ENCODE data around the gene CPN2.

The CPN2 gene

GRCh38 chr3:194386066-194386465 lies 34.9 kb upstream of the CPN2 start:
- H3K4me3 Mint-ChIP-seq: no peak overlapping the region
- H3K4me1 Mint-ChIP-seq: no peaks in the 10 kb centered on the region
- ATAC-seq: no peak
- H3K27me3 Mint-ChIP-seq: peaks cover 38% of the 10 kb centered on the region
- no peaks in the 10 kb centered on the region for H3K36me3 Mint-ChIP-seq
- H3K27ac Mint-ChIP-seq: no peak overlapping the region
- peaks cover 7% of the 10 kb centered on the region for H3K9me3 Mint-ChIP-seq

- no peaks in the 10 kb centered on the region for H3K9me3 Mint-ChIP-seq
- H3K27ac Mint-ChIP-seq: no peak overlapping the region
- no peak overlapping the region for H3K4me3 Mint-ChIP-seq
- H3K4me1 Mint-ChIP-seq: no peaks in the 10 kb centered on the region
- no peak for ATAC-seq
- no peaks in the 10 kb centered on the region for H3K36me3 Mint-ChIP-seq
- H3K27me3 Mint-ChIP-seq: peaks cover 29% of the 10 kb centered on the region
Measured at GRCh38 chr3:194384569-194385001, 33.5 kb upstream of the CPN2 start.

DNA sequence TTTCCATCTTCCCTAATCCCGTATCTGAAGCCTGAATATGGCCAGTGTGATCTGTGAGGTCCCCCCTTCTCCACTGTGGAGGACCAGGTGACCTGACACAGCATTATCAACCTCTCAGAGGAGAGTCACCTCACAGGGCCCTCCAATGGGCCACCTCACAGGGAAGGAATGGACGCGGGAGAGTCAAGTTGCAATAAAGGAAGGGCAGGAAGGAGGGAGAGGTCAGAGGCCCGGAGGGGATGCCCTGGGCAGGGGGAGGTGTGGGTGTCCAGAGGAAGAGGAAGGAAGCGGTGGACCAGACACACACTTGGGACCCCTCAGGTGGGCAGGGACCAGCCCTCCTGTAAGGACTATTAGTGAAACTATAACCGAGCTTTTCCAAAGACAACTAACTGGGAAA lies 33.0 kb upstream of the CPN2 start:
- ATAC-seq: no peak
- H3K4me3 Mint-ChIP-seq: no peak overlapping the region
- H3K4me1 Mint-ChIP-seq: no peaks in the 10 kb centered on the region
- no peaks in the 10 kb centered on the region for H3K9me3 Mint-ChIP-seq
- H3K27me3 Mint-ChIP-seq: peaks cover 29% of the 10 kb centered on the region
- no peak overlapping the region for H3K27ac Mint-ChIP-seq
- H3K36me3 Mint-ChIP-seq: no peaks in the 10 kb centered on the region

DNA sequence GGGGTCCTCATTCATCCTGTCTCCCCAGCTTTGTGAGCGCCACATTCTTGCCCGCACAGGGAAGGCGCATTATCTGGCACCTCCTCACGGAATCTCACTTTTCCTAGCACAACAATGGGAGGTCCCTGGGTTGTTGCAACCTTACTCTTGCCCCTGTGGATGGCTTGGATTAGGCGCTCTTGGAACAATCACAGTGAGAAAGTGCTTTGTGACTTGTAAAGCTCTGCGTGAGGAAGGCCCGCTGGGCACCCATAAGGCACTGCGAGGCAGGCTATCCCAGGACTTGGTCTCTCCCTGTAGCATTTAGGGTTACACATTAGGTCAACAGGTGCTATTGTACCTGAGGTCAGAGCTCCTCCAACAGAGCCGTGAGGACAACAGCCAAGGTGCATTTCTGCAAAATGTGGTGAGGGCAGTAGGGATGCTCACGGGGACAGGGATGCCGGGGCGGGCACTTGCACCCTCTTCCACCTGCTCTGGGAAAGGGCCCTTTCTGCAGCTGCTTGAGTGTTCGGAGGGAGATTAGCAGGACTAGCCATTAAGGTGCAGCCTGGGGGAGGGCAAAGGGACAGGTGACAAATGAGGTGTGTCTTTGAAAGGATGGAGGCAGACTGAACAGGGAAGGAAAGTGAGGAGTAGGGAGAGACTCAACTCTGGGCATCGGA lies 32.3 kb upstream of the CPN2 start:
- Mint-ChIP-seq H3K27ac (no peak overlapping the region), H3K4me1 (no peaks in the 10 kb centered on the region), H3K4me3 (no peak overlapping the region), H3K27me3 (peaks cover 36% of the 10 kb centered on the region), H3K9me3 (no peaks in the 10 kb centered on the region), H3K36me3 (no peaks in the 10 kb centered on the region)
- peak; percentile 26 for ATAC-seq

- Mint-ChIP-seq H3K4me1 (no peaks in the 10 kb centered on the region), H3K4me3 (no peak overlapping the region), H3K9me3 (no peaks in the 10 kb centered on the region), H3K27me3 (peaks cover 41% of the 10 kb centered on the region), H3K36me3 (no peaks in the 10 kb centered on the region), H3K27ac (no peak overlapping the region)
- ATAC-seq: no peak
Measured at GRCh38 chr3:194382892-194383223, 31.7 kb upstream of the CPN2 start.

DNA sequence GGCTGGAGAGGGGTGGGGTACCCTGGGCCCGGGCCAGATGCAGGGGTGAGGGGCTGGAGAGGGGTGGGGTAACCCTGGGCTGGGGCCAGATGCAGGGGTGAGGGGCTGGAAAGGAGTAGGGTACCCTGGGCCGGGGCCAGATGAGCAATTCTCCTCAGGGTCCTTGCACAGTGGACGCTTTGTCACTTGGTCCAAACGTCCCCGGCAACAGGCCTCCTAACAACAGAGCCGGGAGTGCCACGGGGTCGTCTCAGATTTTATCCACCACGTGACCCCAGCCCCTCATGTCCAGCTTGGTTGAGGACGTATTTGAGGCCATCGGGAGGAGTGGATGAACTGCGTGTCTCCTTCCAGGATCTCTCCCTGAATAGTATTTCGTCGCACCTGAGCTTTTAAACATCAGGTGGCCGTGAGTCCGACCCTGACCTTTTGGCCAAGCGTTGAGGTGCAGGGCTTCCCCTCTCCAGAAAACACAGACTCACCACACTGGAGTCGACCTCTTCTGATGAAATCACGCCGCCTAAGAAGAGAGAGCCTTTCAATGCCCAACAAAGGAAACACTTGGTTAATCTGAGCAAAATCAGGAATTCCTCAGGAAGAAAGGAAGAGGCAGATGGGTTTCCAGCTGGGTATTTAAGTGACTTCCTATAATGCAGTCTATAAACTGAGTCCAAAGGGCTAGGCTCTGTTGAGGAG lies 31.2 kb upstream of the CPN2 start:
- Mint-ChIP-seq H3K4me3 (no peak overlapping the region), H3K4me1 (no peaks in the 10 kb centered on the region), H3K27me3 (peaks cover 43% of the 10 kb centered on the region), H3K36me3 (no peaks in the 10 kb centered on the region), H3K27ac (no peak overlapping the region), H3K9me3 (no peaks in the 10 kb centered on the region)
- no peak for ATAC-seq

GRCh38 chr3:194381460-194381875 lies 30.3 kb upstream of the CPN2 start:
- Mint-ChIP-seq H3K27me3 (peaks cover 52% of the 10 kb centered on the region), H3K4me3 (no peak overlapping the region)

GRCh38 chr3:194380326-194380725 lies 29.2 kb upstream of the CPN2 start:
- ATAC-seq: no peak
- Mint-ChIP-seq H3K4me3 (no peak overlapping the region), H3K36me3 (no peaks in the 10 kb centered on the region), H3K9me3 (no peaks in the 10 kb centered on the region), H3K27ac (no peak overlapping the region), H3K27me3 (peaks cover 64% of the 10 kb centered on the region), H3K4me1 (no peaks in the 10 kb centered on the region)

More at GRCh38 chr3:194381460-194381875, 30.3 kb upstream of the CPN2 start:
- H3K27ac Mint-ChIP-seq: no peak overlapping the region
- no peak for ATAC-seq
- no peaks in the 10 kb centered on the region for H3K4me1 Mint-ChIP-seq
- no peaks in the 10 kb centered on the region for H3K9me3 Mint-ChIP-seq
- H3K36me3 Mint-ChIP-seq: no peaks in the 10 kb centered on the region

DNA sequence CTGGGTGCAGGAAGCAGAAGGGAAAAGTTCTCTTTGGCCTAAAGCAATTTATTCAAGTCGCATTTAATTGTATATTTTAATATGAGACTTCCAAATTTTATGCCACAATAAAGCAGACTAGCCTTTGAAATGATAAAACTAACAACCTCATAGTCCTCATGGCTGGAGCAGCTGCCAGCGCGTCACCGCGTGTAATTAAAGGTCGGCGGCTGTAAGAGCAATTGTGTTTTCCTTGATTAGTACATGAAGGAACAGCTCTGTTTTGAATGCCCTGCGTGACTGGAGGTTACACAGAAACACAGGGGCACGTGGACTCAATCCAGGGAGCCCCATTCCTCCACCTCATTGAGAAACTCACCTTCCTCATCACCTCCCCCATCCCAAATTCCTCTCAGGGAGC lies 28.5 kb upstream of the CPN2 start:
- no peaks in the 10 kb centered on the region for H3K36me3 Mint-ChIP-seq
- no peaks in the 10 kb centered on the region for H3K4me1 Mint-ChIP-seq
- no peak overlapping the region for H3K27ac Mint-ChIP-seq
- no peak for ATAC-seq
- no peak overlapping the region for H3K4me3 Mint-ChIP-seq
- H3K27me3 Mint-ChIP-seq: peaks cover 64% of the 10 kb centered on the region
- H3K9me3 Mint-ChIP-seq: no peaks in the 10 kb centered on the region

GRCh38 chr3:194379231-194379630 lies 28.1 kb upstream of the CPN2 start:
- H3K27me3 Mint-ChIP-seq: peaks cover 64% of the 10 kb centered on the region
- no peak for ATAC-seq

DNA sequence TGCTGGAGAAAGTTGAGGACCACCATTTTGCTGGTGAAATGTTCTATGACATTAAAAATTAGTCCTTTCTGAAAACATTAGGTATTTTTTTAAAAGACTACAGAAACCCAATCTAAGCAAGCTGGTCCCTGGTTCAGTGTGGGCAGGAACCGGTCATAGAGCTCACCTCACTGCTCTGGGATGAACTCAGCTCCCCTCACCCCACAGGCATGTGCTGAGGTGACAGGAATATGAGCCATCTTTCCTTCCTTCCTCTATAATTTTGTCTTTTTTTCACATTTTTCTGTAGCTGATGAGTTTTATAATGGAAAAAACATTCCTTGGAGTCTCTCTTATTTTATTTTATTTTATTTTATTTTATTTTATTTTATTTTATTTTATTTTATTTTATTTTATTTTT lies 26.6 kb upstream of the CPN2 start:
- Mint-ChIP-seq H3K9me3 (no peaks in the 10 kb centered on the region), H3K27me3 (peaks cover 68% of the 10 kb centered on the region)

More at GRCh38 chr3:194379231-194379630, 28.1 kb upstream of the CPN2 start:
- Mint-ChIP-seq H3K9me3 (no peaks in the 10 kb centered on the region), H3K4me3 (no peak overlapping the region), H3K27ac (no peak overlapping the region), H3K36me3 (no peaks in the 10 kb centered on the region), H3K4me1 (no peaks in the 10 kb centered on the region)

GRCh38 chr3:194376241-194376560 lies 25.1 kb upstream of the CPN2 start:
- peaks cover 78% of the 10 kb centered on the region for H3K27me3 Mint-ChIP-seq
- no peaks in the 10 kb centered on the region for H3K9me3 Mint-ChIP-seq
- no peak for ATAC-seq
- no peak overlapping the region for H3K27ac Mint-ChIP-seq
- H3K36me3 Mint-ChIP-seq: no peaks in the 10 kb centered on the region
- no peaks in the 10 kb centered on the region for H3K4me1 Mint-ChIP-seq
- no peak overlapping the region for H3K4me3 Mint-ChIP-seq

More for the DNA sequence above, 26.6 kb upstream of the CPN2 start:
- ATAC-seq: no peak
- Mint-ChIP-seq H3K36me3 (no peaks in the 10 kb centered on the region), H3K4me1 (no peaks in the 10 kb centered on the region), H3K27ac (no peak overlapping the region), H3K4me3 (no peak overlapping the region)

DNA sequence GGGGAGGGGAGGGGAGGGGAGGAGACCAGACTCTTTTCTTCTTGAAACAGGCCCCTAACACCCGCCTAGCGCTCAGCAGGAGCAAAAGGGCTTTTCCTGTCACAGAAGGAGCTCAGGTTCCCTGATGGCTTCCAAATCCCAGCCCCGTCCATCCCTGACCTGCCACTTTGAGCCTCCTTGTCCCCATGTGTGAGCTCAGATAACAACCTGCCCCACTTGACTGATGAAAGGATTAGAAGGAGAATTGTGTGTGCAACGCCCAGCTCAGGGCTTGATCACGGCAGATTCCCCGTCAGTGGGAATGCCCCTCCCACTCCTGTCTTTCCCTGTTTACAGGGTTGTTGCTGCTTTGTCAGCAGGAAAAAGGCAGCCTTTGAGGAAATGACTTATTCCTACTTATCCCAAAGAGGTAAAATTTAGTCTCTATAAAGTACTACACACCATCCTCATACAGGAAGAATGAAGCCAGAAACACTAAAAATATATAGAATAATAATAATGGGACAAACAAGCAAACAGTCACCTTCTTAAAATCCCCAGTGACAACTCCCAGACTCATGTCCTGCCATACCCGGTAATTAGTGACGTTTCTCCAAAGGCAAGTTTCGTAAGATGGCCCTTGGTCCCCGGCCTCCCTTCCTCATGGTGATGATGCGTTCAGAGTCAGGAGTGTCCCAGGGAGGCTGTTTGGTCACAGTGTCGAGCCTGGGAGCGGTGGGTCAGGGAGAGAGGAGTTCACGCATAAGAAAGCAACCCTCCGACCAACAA lies 24.5 kb upstream of the CPN2 start:
- Mint-ChIP-seq H3K4me3 (no peak overlapping the region), H3K9me3 (no peaks in the 10 kb centered on the region), H3K27me3 (peaks cover 82% of the 10 kb centered on the region), H3K27ac (no peak overlapping the region), H3K36me3 (no peaks in the 10 kb centered on the region), H3K4me1 (no peaks in the 10 kb centered on the region)
- ATAC-seq: no peak

DNA sequence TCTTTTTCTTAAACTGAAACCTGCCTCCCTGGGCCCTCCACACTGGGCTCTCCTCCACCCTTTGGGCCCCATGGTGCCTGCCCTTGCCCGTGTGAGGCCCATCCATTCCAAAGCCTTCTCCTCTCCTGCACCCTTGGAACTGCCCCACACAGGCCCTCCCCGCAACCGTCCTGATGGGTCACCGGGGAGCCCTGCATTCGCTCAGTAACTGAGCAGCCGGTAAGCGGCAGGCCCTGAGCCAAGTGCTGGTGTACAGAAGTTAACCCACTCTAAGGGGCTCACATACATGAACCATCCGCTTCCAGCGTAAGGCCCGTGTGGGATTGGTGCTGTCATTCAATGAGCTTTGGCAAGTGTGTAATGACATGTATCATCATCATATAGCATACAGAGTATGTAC lies 23.8 kb upstream of the CPN2 start:
- Mint-ChIP-seq H3K9me3 (no peaks in the 10 kb centered on the region), H3K4me3 (no peak overlapping the region), H3K4me1 (no peaks in the 10 kb centered on the region), H3K36me3 (no peaks in the 10 kb centered on the region), H3K27me3 (peaks cover 89% of the 10 kb centered on the region), H3K27ac (no peak overlapping the region)
- no peak for ATAC-seq

DNA sequence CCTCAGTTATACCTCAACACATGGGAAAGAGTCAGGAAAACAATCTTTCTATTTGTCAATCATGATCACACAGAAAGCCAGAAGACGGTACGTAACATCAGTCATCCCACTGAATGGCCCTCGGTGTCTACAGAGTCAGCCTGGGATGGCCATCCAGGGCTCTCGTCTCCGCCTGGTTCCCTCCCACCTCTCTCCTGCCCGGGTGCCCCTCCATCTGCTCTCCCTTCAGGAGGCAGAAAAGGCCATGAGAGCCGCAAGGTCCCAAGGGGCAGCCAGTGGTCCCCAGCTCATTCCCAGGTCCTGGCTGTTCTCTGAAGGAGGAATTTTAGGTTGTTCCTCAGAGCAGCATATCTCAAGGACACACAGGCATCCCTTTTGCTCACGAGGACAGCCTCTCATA lies 22.8 kb upstream of the CPN2 start:
- no peak for ATAC-seq
- no peak overlapping the region for H3K4me3 Mint-ChIP-seq
- no peaks in the 10 kb centered on the region for H3K36me3 Mint-ChIP-seq
- H3K27me3 Mint-ChIP-seq: peaks cover 97% of the 10 kb centered on the region
- no peak overlapping the region for H3K27ac Mint-ChIP-seq
- H3K9me3 Mint-ChIP-seq: no peaks in the 10 kb centered on the region
- H3K4me1 Mint-ChIP-seq: no peaks in the 10 kb centered on the region

GRCh38 chr3:194373028-194373427 lies 21.9 kb upstream of the CPN2 start:
- Mint-ChIP-seq H3K9me3 (no peaks in the 10 kb centered on the region), H3K36me3 (no peaks in the 10 kb centered on the region), H3K4me1 (no peaks in the 10 kb centered on the region), H3K27ac (no peak overlapping the region), H3K4me3 (no peak overlapping the region), H3K27me3 (peaks cover 97% of the 10 kb centered on the region)
- no peak for ATAC-seq
